Epithelial cell of proximal tubule (primary cell): ENCODE results near the gene ZNF710. TPM values are rescaled to one million over a fixed set of nuclear protein-coding genes. Genes with fewer than 3 reads are reported as not detected.

ENCODE experiments used
- DNase-seq: peaks from one replicate; pipeline ENCODE4 v3.0.0-alpha.2; 2011; ENCODE audit warnings: low read depth
- H3K4me3 ChIP-seq: 2 replicates; pipeline ENCODE4 v1.5.1; 2011; ENCODE audit warnings: low read depth, mild to moderate bottlenecking, low read length
- CTCF ChIP-seq: conservative IDR thresholded peaks from 2 replicates; pipeline ENCODE4 v1.5.1; 2012; ENCODE audit warnings: low read depth, mild to moderate bottlenecking, low read length
- total RNA-seq: library from RNA; depleted of rRNA; stranded (reverse); fragments of >200 nt; gene quantifications from 2 replicates; pipeline ENCODE4 v1.2.3, GENCODE V29; 2015

Gene ZNF710
- total RNA-seq, 1 donor from 2014 or later, result 11.4 TPM

DNA sequence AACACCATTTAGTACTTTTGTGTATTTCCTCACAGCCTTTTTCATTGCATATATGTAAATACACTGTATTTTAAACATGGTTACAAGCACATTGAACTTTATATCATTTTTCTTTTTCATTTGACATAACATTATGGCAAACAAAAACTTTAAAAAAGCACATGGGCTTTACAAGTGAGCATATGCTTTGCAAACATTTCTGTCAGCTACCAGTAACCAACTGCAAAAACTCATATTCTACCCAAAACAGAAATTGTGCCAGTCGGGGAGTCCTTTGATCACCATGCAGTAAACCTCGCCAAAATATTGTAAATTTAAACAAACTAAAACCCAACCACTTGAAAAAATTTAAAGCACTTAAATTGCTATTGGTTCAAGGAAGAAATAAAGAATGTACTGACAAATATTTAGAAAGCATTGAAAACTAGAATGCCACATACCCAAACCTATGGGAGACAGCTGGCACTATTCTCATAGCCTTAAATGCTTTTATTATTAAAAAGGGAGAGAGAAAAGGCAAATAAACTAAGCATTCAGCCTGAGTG, 24.4 kb downstream of the ZNF710 start:
- no peak for DNase-seq
- H3K4me3 ChIP-seq, result no peak overlapping the region
- no peak for TF ChIP-seq CTCF

DNA sequence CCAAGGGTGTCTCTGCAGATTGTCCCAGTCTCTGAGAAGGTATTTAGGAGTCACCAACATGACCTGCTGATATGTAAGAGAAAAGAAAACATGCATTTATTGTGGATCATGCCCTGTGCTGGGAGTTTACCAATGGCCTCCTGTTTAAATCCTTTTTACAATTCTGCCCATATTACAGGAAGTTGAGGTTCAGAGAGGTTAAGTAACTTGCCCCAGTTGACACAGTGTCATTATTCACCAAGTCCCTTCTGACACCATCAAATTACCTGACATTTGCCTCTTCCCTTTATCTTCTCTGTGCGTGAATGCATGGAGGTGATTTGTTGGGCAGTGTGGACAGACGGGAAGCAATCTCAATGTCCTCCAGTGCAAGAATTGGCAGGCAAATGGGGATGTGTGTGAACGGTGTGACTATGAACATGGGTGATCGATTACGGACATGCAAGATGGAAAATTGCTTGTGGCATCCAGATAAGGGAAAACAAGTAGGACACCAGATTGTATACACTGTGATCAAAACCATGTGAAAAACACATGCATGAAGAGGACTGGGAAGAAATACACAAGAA, 27.3 kb downstream of the ZNF710 start:
- no peak for DNase-seq
- H3K4me3 ChIP-seq, result no peak overlapping the region
- no peak for TF ChIP-seq CTCF

- DNase-seq, result no peak
- H3K4me3 ChIP-seq, result no peak overlapping the region
- no peak for TF ChIP-seq CTCF
Observed at GRCh38 chr15:90029024-90029423, 27.9 kb downstream of the ZNF710 start.

- no peak overlapping the region for H3K4me3 ChIP-seq
- no peak for DNase-seq
- no peak for TF ChIP-seq CTCF
Observed at GRCh38 chr15:90030376-90030775, 29.3 kb downstream of the ZNF710 start.

DNA sequence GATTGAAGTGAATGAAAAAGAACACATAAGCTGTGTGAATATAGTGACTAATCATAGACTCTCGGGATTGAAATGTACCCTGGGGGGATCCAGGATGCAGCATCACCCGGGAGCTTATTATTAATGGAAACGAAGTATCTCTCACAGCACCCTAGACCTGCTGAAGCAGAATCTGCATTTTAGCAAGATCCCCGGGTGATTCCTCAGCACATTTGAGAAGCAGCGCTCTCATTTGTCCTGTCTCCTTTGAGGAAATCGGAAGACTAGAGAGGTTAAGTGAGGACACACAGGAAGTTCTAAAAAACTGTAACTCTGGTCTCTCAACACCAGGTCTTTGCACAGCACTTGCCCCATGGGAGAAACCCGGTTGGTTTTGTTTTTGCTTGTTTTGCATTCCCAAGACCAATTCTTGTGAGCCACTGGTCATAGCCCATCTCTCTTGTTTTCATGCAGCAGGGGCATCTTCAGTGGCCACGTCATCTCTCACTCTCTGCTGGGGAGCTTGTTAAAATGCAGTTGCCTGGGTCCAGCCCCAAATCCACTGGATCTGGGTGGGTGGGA, 30.2 kb downstream of the ZNF710 start:
- DNase-seq, result no peak
- no peak for TF ChIP-seq CTCF
- H3K4me3 ChIP-seq, result no peak overlapping the region

- no peak for TF ChIP-seq CTCF
- no peak for DNase-seq
- no peak overlapping the region for H3K4me3 ChIP-seq
Observed at GRCh38 chr15:90033006-90033405, 31.9 kb downstream of the ZNF710 start.

GRCh38 chr15:90033448-90033847, 32.3 kb downstream of the ZNF710 start:
- no peak overlapping the region for H3K4me3 ChIP-seq
- TF ChIP-seq CTCF, result no peak

More at GRCh38 chr15:90033448-90033847, 32.3 kb downstream of the ZNF710 start:
- DNase-seq, result no peak
